Tongue (tissue), 2 donors: ENCODE results near the gene ASIC2. TPM values are rescaled to one million over a fixed set of nuclear protein-coding genes. Genes with fewer than 3 reads are reported as not detected.
"Not testable (repeated sequence)": the region's sequence is repeated elsewhere in the genome, so short reads cannot be mapped to it uniquely, and the experiment has no call there.

ENCODE experiments used
- DNase-seq: peaks from one replicate; pipeline ENCODE4 v3.0.0-alpha.2; 2015
- total RNA-seq: library from RNA; depleted of rRNA; stranded (reverse); fragments of >200 nt; gene quantifications from one replicate; pipeline ENCODE4 v1.2.3, GENCODE V29; 2014

The ASIC2 gene
- total RNA-seq, 1 donor from 2014 or later: 0.10 TPM

- no peak for DNase-seq
Measured at GRCh38 chr17:32980230-32980629, 312.9 kb downstream of the ASIC2 start.

- DNase-seq: no peak
Measured at GRCh38 chr17:32976605-32977004, 316.5 kb downstream of the ASIC2 start.

- no peak for DNase-seq
Measured at GRCh38 chr17:32976131-32976530, 317.0 kb downstream of the ASIC2 start.

- no peak for DNase-seq
Measured at GRCh38 chr17:32971171-32971570, 321.9 kb downstream of the ASIC2 start.

- DNase-seq: no peak
Measured at GRCh38 chr17:32970281-32970680, 322.8 kb downstream of the ASIC2 start.

- not testable (repeated sequence) for DNase-seq
Measured at GRCh38 chr17:32969231-32969630, 323.9 kb downstream of the ASIC2 start.

GRCh38 chr17:32964541-32964940, 328.6 kb downstream of the ASIC2 start:
- DNase-seq: no peak
